ENCODE measurements around the gene PTPN4.

- TF ChIP-seq CTCF (IDR thresholded peaks at IDR 0.05) (no peak), POLR2A (IDR thresholded peaks at IDR 0.05) (no peak)
Measured at GRCh38 chr2:119786295-119786694, 26.6 kb downstream of the PTPN4 start.

Data from esophagus squamous epithelium (tissue), 4 donors.